ENCODE data around the gene MEST. TPM values are rescaled to one million over a fixed set of nuclear protein-coding genes. Genes with fewer than 3 reads are reported as not detected.

MEST gene
- total RNA-seq, 1 experiment from 2014 or later: 112 TPM

- Histone ChIP-seq H2BK5ac (ENCODE audit: insufficient read length, low read length) (no peak overlapping the region), H3K4me2 (ENCODE audit: insufficient read depth, insufficient read length, low read length) (no peak overlapping the region), H3K23me2 (ENCODE audit: insufficient read length, low read depth, low read length, poor library complexity, severe bottlenecking) (no peaks in the 10 kb centered on the region), H3K27ac (ENCODE audit: insufficient read length, low read depth, low read length) (no peak overlapping the region), H4K8ac (replicated peaks; ENCODE audit: insufficient read length, low read depth, low read length) (no peak overlapping the region), H3K18ac (ENCODE audit: insufficient read length, low read depth, low read length) (no peak overlapping the region), H3T11ph (ENCODE audit: low read length) (no peak overlapping the region), H3K9me3 (ENCODE audit: control insufficient read depth, low read depth, low read length) (no peaks in the 10 kb centered on the region), H2BK20ac (ENCODE audit: low read depth, low read length, poor library complexity, severe bottlenecking) (no peak overlapping the region), H3K56ac (ENCODE audit: insufficient read length, low read depth, low read length) (no peak overlapping the region), H3K79me1 (ENCODE audit: insufficient read depth, low read depth, low read length, poor library complexity, severe bottlenecking) (no peaks in the 10 kb centered on the region), H2BK15ac (ENCODE audit: low read depth, low read length) (no peak overlapping the region), H2BK12ac (ENCODE audit: insufficient read length, low read depth, low read length) (no peak overlapping the region), H3K14ac (ENCODE audit: insufficient read depth, low read length) (no peak overlapping the region), H2BK120ac (ENCODE audit: low read depth, low read length, poor library complexity, severe bottlenecking) (no peak overlapping the region), H2AK5ac (ENCODE audit: insufficient read length, low read length) (no peak overlapping the region), H3K4ac (ENCODE audit: low read depth, low read length) (no peak overlapping the region), H3K27me3 (ENCODE audit: insufficient read depth, low read length) (no peaks in the 10 kb centered on the region), H3K4me1 (ENCODE audit: insufficient read depth, low read length) (no peaks in the 10 kb centered on the region), H3K23ac (ENCODE audit: insufficient read length, low read depth, low read length) (no peak overlapping the region), H3K79me2 (ENCODE audit: insufficient read depth, low read length) (no peaks in the 10 kb centered on the region), H4K20me1 (ENCODE audit: control insufficient read depth, insufficient read depth, insufficient read length) (no peaks in the 10 kb centered on the region), H4K5ac (ENCODE audit: insufficient read length, low read depth, low read length) (no peak overlapping the region), H4K91ac (ENCODE audit: insufficient read length, low read depth, low read length) (no peak overlapping the region), H2AFZ (ENCODE audit: low read length) (no peak overlapping the region), H3K9ac (ENCODE audit: extremely low read depth, insufficient read length, low read length) (no peak overlapping the region)
- H3K9me3 Mint-ChIP-seq: peaks cover 12 to 16% of the 10 kb centered on the region in 2 experiments
- no peak for TF ChIP-seq CTCF (conservative IDR thresholded peaks at IDR 0.05)
- no peak for DNase-seq
- no peaks in the 10 kb centered on the region; a peak in 1 of 4 replicates for H3K4me1 Mint-ChIP-seq
- peaks cover 1 to 15% (median 4%) of the 10 kb centered on the region in 3 experiments; a peak in 5 of 7 replicates for H3K36me3 Mint-ChIP-seq (ENCODE audit: insufficient read depth in 1 of 3, low read depth in 3 of 3)
- no peak overlapping the region for H3K4me3 Mint-ChIP-seq
- WGBS (ENCODE audit: extremely low coverage, insufficient read length, low lambda C conversion rate): no CpG with 5 or more reads among the region's 2 CpGs
- H3K27ac Mint-ChIP-seq: no peak overlapping the region
- H3K27me3 Mint-ChIP-seq (ENCODE audit: low read depth): peaks cover 3% of the 10 kb centered on the region; the same call in 1 of the 2 replicates
Observed at GRCh38 chr7:130454959-130455358, 36.9 kb upstream of the MEST start.
